T-helper 2 cell (primary cell): ENCODE measurements around the gene NGF.

Experiments used
- DNase-seq, 5 experiments: peaks; one replicate each; pipeline versions ENCODE4 v3.0.0 to v3.0.0-alpha.2; 2012 to 2022

The NGF gene

GRCh38 chr1:115308969-115309368, 29.1 kb downstream of the NGF start:
- no peak for DNase-seq

DNA sequence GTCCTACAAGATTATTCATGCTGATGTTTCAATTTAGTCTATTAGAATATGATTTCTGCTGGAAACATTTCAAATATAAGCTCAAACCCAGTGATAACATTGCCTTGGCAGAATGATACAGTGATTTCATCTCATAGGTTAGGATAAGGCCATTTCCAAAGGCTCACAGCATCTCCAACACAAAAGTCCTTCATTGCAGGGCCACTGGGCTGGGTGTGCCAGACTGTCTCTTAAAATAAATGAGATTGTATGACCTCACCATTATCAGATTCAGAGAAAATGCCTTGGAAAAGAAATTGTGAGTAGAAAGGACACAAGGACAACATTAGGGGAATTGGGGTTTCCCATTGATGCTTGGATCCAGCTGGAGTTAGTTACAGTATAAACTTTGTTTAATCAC, 30.4 kb downstream of the NGF start:
- DNase-seq = no peak

GRCh38 chr1:115306146-115306545, 31.9 kb downstream of the NGF start:
- DNase-seq = no peak

DNA sequence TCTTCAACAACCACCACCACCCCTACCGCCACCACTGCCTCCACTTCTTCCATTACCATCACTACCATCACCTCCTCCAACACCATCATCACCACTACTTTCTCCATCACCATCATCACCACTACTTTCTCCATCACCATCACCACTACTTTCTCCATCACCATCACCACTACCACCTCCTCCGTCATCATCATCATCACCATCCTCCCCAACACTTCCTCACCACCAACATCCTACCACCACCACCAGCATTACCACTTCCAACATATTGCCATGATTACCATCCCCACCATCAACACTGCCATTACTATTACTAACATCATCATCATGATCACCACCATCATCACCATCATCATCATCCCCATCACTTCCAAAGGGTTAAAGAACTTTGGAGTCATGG, 34.7 kb downstream of the NGF start:
- DNase-seq = no peak

GRCh38 chr1:115302390-115302961, 35.6 kb downstream of the NGF start:
- no peak for DNase-seq

DNA sequence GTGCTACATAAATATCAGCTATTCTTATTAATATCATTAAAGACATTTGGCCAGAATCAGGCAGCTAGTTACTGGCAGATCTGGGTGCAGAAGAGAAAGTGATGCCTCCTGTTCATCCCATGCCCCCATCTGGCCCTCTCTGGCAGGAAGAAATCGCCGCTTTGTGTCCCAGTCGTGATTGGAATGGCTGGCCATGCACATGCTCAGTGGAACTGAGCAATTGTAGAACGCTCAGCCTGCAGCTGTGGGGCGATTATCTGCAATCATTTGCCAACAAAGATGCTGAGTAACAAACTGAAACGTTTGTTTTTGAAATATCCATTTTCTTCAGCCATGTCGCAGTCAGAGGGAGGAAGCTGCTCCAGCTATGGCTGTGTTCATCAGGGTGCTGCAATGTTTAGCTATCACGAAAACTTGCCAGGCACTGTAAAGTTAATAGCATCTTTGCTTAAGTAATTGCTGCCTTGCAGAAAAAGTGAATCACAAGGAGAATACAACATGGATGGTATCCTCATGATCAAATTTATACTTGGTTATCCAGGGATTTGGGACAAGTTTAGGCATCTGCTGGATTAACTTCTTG, 36.5 kb downstream of the NGF start:
- DNase-seq = no peak

DNA sequence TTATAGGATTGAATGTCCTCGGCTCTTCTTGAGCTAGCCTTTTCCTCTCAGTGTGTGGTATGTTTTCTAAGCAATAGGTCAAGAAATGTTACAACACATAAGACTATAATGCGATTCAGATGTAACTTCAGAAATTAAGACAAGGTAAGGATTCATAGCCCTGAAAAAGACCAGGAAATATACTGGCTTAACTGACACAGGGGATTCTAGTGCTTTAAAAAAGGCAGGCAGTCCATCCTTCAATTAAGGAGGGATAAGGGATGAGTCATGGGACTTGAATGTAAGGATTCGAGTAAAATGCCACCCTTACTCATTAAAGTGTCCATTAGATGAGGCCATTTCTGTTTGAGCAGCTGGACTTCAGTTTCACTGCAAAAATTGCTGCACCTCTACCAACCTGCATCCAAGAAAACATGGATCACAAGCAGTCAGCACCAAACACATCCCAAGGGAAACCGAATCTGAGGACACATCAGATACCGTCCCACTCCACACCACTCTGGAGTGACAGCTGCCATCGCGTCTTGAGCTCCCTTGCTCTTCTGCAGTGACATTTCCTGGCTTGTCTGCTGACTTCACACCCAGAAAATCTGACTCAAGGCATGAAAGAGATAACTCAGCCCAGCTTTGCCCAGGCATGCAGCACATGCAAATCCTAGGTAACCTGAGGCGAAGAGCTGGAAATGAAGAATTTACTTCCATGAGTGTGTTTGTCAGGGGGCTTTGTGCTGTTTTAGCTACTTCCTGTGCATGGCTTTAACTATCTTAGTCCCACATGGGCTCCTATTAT, 37.8 kb downstream of the NGF start:
- DNase-seq = no peak

GRCh38 chr1:115299266-115299665, 38.8 kb downstream of the NGF start:
- DNase-seq = no peak

- DNase-seq = peak in 1 of 5 experiments; percentile 8
Observed at GRCh38 chr1:115296981-115297380, 41.1 kb downstream of the NGF start.

DNA sequence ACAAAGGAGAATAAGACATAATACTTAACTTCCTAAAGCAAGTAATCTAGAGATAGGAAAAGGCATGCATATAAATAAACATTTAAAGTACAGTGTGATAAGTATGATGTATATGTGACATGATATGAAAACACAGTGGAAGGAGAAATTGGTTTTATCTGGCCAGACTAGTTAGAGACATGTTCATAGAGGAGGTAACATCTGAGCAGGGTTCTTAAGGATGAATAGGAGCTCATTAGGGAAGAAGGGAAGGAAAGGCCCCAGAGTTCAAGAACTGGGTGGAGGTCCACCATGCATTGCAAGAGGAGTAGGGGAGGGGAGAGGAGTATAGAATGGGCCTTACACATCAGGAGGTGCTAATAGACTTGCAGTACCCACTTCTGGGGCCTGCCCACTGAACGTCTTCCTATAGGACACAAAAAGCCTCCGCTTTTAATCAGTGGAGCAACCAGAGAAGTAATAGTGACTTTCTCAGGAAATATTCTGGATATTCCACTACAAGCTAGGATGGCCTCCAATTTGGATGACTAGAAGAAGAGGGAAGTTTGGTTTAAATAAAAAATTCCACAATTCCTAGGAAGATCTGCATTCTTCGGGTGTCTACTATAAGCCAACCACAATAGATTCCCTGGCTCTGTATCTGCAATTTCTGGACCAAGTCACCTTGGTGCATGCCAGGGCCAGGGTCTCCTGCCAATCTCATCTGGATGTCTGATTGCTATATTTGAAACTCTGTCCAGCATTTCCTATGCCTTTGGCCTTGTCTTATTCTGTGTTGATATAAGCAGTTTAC, 41.9 kb downstream of the NGF start:
- DNase-seq = no peak

- DNase-seq = no peak
Observed at GRCh38 chr1:115293899-115294298, 44.1 kb downstream of the NGF start.

DNA sequence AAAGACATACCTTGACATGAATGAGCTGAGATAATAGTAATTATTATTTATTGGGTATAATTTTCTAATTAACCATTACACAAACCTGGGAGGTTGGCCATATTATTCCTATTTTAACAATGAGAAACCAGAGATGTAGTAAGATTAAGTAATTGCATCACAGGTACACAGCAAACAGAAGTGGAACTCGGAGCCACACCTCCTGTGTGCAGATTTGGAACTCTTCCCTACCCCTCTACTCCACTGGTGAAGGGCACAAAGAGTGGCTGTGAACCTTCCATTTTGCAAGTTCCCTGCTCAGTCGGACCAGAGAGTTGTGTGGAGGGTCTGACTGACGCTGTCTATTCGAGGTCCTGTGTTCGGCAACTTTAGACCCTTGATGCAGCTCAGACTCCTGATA, 45.0 kb downstream of the NGF start:
- no peak for DNase-seq

DNA sequence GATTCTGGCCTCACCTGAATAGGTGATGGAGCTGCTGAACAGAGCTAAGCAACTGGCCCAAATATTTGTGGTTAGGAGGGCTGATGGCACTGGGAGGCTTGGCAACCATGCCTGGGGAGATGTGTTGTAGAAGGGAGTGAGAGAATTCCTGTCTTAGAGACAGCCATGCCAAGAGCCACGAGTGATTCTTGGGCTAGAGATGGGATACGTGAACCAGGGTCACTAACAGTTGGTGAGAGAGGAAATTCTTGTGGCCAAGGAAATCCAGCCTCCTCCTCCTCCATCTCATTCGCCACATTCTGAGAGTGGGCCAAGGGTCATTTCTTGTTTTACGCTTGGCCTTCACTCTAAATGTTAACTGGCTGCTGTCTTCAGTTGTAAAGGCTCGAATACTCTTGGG, 46.3 kb downstream of the NGF start:
- no peak for DNase-seq

DNA sequence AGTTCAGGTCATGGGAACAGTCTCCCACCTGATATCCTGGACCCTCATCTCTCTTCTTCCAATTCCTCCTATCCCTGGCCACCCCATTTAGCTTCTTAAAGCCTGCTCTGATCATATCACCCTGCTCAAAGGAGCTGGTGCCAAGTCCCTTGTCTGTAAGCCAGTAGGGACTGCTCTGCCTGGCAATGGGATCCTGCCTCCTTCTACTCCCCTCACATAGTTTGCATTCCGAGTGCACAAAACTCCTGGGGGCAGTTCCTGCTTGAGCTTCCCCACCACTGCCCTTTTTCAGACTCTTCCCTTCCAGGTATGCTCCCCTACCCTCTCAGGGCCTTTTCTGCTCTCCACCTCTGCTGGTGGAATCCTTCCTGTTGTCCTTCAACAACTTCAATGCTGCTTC, 48.1 kb downstream of the NGF start:
- no peak for DNase-seq

- DNase-seq = no peak
Observed at GRCh38 chr1:115288591-115289198, 49.4 kb downstream of the NGF start.

DNA sequence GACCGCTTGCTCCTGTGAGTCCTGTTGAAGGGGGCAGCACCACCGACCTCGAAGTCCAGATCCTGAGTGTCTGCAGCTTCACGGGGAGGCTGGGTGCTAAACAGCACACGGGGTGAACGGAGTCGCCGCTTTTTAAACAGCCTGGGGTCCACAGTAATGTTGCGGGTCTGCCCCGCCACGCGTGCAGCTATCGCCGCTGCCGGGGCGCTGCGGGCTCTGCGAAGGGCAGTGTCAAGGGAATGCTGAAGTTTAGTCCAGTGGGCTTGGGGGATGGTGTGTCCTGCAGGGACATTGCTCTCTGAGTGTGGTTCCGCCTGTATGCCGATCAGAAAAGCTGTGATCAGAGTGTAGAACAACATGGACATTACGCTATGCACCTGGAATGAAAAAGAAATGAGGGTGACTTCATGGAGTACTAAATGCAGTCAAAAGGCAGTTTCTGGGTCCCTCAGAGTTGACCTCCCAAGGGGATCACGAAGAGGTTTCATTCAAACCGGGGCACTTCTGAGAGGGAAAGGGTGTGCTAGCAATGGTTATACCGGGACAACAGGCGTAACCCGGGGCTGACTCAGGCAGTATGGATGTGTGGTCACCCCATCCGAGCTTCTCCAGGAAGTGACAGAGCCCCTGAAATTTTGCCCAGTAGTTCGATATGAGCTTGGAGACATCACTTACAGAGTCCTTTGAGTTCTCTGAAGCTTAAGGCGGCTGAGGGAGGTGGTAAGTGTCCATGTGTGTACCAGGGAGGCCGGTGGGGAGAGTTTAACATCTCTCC, 51.4 kb downstream of the NGF start:
- no peak for DNase-seq

- DNase-seq = no peak
Observed at GRCh38 chr1:115284209-115284608, 53.8 kb downstream of the NGF start.

DNA sequence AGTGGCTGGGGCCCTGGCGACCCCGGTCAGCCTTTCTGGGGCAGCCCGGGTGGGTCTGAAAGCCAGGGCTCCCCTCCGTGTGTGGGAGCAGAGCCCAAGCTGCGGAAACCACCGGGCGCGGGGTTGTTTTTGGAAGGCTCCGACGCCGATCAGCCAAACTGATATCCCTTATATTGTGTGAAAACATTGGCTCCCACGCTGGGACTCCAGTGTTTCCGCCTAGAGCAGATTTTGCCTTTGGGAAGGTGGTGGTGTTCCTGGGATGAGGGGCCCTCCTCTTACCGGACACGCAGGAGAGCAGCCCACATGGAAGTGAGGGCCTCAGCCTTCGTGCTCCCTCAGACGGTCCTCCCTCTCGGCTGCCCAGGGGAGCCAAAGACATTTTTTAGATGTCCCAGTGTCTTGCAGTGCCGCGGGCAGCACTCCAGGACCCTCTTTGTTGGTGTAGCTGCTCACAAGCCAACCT, 54.3 kb downstream of the NGF start:
- DNase-seq = no peak

DNA sequence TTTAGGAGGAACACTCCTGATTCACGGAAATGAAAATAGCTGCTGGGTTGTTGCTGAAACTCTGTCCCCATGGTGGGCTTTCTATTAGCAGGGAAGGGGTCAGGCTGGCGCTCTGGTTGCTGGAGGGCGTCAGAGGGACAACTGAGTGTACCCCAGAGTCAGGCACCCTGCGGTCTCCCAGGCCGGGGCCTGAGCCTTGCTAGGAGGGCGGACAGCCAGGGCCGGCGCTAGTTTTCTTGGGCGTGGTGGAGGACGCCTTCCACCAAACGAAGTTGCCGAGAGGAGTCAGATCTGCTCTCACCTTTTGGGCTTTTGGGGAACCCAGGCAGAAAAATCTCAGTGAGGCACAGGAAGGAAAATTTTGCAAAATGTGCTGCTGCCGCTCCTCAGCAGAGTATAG, 54.8 kb downstream of the NGF start:
- DNase-seq = no peak

- no peak for DNase-seq
Observed at GRCh38 chr1:115282807-115283208, 55.2 kb downstream of the NGF start.

GRCh38 chr1:115281143-115281542, 56.9 kb downstream of the NGF start:
- DNase-seq = no peak

- peak in 1 of 5 experiments; percentile 18 for DNase-seq
Observed at GRCh38 chr1:115280064-115280463, 58.0 kb downstream of the NGF start.
